ENCODE results near the gene FANCB. TPM values are rescaled to one million over a fixed set of nuclear protein-coding genes. Genes with fewer than 3 reads are reported as not detected.

Gene FANCB
- polyA plus RNA-seq, 1 experiment: 2.7 TPM

- TF ChIP-seq, protein P1, sequence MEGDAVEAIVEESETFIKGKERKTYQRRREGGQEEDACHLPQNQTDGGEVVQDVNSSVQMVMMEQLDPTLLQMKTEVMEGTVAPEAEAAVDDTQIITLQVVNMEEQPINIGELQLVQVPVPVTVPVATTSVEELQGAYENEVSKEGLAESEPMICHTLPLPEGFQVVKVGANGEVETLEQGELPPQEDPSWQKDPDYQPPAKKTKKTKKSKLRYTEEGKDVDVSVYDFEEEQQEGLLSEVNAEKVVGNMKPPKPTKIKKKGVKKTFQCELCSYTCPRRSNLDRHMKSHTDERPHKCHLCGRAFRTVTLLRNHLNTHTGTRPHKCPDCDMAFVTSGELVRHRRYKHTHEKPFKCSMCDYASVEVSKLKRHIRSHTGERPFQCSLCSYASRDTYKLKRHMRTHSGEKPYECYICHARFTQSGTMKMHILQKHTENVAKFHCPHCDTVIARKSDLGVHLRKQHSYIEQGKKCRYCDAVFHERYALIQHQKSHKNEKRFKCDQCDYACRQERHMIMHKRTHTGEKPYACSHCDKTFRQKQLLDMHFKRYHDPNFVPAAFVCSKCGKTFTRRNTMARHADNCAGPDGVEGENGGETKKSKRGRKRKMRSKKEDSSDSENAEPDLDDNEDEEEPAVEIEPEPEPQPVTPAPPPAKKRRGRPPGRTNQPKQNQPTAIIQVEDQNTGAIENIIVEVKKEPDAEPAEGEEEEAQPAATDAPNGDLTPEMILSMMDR (IDR thresholded peaks at IDR 0.05; ENCODE audit: low read depth, low read length): no peak
- ChIA-PET CTCF (no interaction called here), POLR2A (no interaction called here)
- Histone ChIP-seq H3K4me3 (ENCODE audit: low read depth, low read length) (no peak overlapping the region), H3K27me3 (ENCODE audit: control insufficient read depth, insufficient read depth, low read length) (no peaks in the 10 kb centered on the region), H3K27ac (ENCODE audit: low read depth, low read length) (no peak overlapping the region), H3K9me3 (ENCODE audit: control insufficient read depth, insufficient read depth, low read length) (no peaks in the 10 kb centered on the region)
- DNase-seq (ENCODE audit: low read depth, low spot score): no peak
These were observed 7.7 kb downstream of the FANCB start for GRCh38 chrX:14865201-14865600.

DNA sequence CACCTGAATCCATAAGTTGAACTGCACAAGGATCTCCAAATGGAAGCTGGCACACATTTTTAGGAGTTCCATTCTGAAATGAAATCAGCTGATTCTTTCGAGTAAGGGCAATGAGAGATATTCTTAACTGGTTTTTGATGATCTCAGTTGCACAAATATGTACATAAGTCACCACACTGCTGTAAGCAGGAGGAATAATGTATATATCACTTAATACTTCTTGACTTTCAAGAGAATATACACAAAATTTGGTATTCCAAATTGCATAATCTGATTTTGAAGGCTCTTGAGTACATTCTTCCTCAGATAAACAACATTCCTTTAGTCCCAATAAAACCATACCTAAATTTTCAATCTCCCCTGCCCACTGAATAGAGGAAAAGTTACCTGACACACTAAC is 8.2 kb downstream of the FANCB start:
- DNase-seq (ENCODE audit: low read depth, low spot score): peak; percentile 24
- TF ChIP-seq, protein P1 (IDR thresholded peaks at IDR 0.05; ENCODE audit: low read depth, low read length): no peak
- ChIA-PET CTCF (no interaction called here), POLR2A (interaction anchor here (0.9 kb wide), 1 partner anchor 55 kb away, joined by 3 read pairs; no protein-coding TSS in a partner anchor)
- Histone ChIP-seq H3K9me3 (ENCODE audit: control insufficient read depth, insufficient read depth, low read length) (no peaks in the 10 kb centered on the region), H3K4me3 (ENCODE audit: low read depth, low read length) (no peak overlapping the region), H3K27me3 (ENCODE audit: control insufficient read depth, insufficient read depth, low read length) (no peaks in the 10 kb centered on the region), H3K27ac (ENCODE audit: low read depth, low read length) (no peak overlapping the region)

GRCh38 chrX:14851526-14851925 is 21.3 kb downstream of the FANCB start:
- TF ChIP-seq, protein P1 (IDR thresholded peaks at IDR 0.05; ENCODE audit: low read depth, low read length): no peak
- Histone ChIP-seq H3K9me3 (ENCODE audit: control insufficient read depth, insufficient read depth, low read length) (no peaks in the 10 kb centered on the region), H3K27ac (ENCODE audit: low read depth, low read length) (no peak overlapping the region), H3K27me3 (ENCODE audit: control insufficient read depth, insufficient read depth, low read length) (no peaks in the 10 kb centered on the region), H3K4me3 (ENCODE audit: low read depth, low read length) (no peak overlapping the region)
- ChIA-PET POLR2A (no interaction called here), CTCF (no interaction called here)
- DNase-seq (ENCODE audit: low read depth, low spot score): no peak

DNA sequence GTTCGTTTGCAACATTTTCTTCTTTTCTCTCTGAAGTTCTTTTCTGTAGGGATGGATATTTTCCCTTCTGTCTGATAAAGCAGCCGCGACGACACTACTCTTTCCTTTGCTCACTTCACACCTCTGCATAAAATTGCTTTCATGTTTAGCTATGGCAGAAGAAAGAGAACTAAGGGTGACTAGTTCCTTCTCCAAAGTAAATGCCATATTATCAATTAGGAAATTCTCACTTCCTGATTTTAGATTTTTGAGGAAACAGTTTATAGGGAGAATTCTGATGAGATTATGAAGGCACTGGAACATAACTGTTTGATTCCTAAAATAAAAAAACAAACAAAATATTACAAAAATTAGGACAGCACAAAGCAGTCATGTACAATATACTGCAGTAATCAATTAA is 29.2 kb downstream of the FANCB start:
- ChIA-PET CTCF (no interaction called here), POLR2A (no interaction called here)
- TF ChIP-seq, protein P1 (IDR thresholded peaks at IDR 0.05; ENCODE audit: low read depth, low read length): no peak
- no peak for DNase-seq (ENCODE audit: low read depth, low spot score)
- Histone ChIP-seq H3K4me3 (ENCODE audit: low read depth, low read length) (no peak overlapping the region), H3K27me3 (ENCODE audit: control insufficient read depth, insufficient read depth, low read length) (no peaks in the 10 kb centered on the region), H3K27ac (ENCODE audit: low read depth, low read length) (no peak overlapping the region), H3K9me3 (ENCODE audit: control insufficient read depth, insufficient read depth, low read length) (no peaks in the 10 kb centered on the region)

- Histone ChIP-seq H3K27ac (ENCODE audit: low read depth, low read length) (no peak overlapping the region), H3K9me3 (ENCODE audit: control insufficient read depth, insufficient read depth, low read length) (no peaks in the 10 kb centered on the region), H3K27me3 (ENCODE audit: control insufficient read depth, insufficient read depth, low read length) (no peaks in the 10 kb centered on the region), H3K4me3 (ENCODE audit: low read depth, low read length) (no peak overlapping the region)
- DNase-seq (ENCODE audit: low read depth, low spot score): no peak
- ChIA-PET CTCF (no interaction called here), POLR2A (no interaction called here)
- TF ChIP-seq, protein P1 (IDR thresholded peaks at IDR 0.05; ENCODE audit: low read depth, low read length): no peak
These were observed 35.7 kb downstream of the FANCB start for GRCh38 chrX:14837155-14837554.
